Activated B cell treated with CpG ODN at 0.5 μM for 24 hours (primary cell): ENCODE results near the gene ADPRHL1. TPM values are rescaled to one million over a fixed set of nuclear protein-coding genes. Genes with fewer than 3 reads are reported as not detected.

ENCODE experiments used
- ATAC-seq: fragments of 200-7000 bp; cut with Tn5 transposase; one replicate; pipeline ENCODE4 v1.10.0; 2021; ENCODE audit warnings: low read depth, mild to moderate bottlenecking, moderate library complexity
- CTCF ChIA-PET: fragments of 350-600 bp; sonication (Branson Sonifier 250); formaldehyde crosslinking; loops from one replicate; lab custom pipeline; 2021; ENCODE audit warnings: antibody characterized with exemption; lab: Charles Lee
- POLR2A ChIA-PET: fragments of 350-600 bp; sonication (Branson Sonifier 250); formaldehyde crosslinking; loops from one replicate; lab custom pipeline; 2021; ENCODE audit warnings: antibody characterized with exemption; lab: Charles Lee
- DNase-seq: peaks from one replicate; pipeline ENCODE4 v3.0.0; 2022
- H3K27ac Mint-ChIP-seq: one replicate; pipeline ENCODE4 v1.8.0; 2020; ENCODE audit warnings: mixed read lengths
- H3K27me3 Mint-ChIP-seq: one replicate; pipeline ENCODE4 v1.8.0; 2021; ENCODE audit warnings: mixed read lengths
- H3K36me3 Mint-ChIP-seq: one replicate; pipeline ENCODE4 v1.8.0; 2021; ENCODE audit warnings: low read depth, mixed read lengths
- H3K4me1 Mint-ChIP-seq: one replicate; pipeline ENCODE4 v1.8.0; 2021; ENCODE audit warnings: mixed read lengths
- H3K4me3 Mint-ChIP-seq: one replicate; pipeline ENCODE4 v1.8.0; 2020; ENCODE audit warnings: mild to moderate bottlenecking, mixed read lengths
- H3K9me3 Mint-ChIP-seq: one replicate; pipeline ENCODE4 v1.8.0; 2020; ENCODE audit warnings: mixed read lengths
- intact Hi-C: fragments of 100-400 bp; cut with micrococcal nuclease; formaldehyde crosslinking; loops from one replicate; pipeline ENCODE4 v1.15.1; 2024
- total RNA-seq: library from RNA; stranded (reverse); gene quantifications from 2 replicates; pipeline ENCODE4 v1.2.3, GENCODE V29; 2022
- TF ChIP-seq, protein P1 (sequence below): fragments of 200-600 bp; IDR thresholded peaks from one replicate; pipeline ENCODE4 v1.8.0; 2022; ENCODE audit warnings: antibody characterized with exemption, mild to moderate bottlenecking

ADPRHL1 gene
- total RNA-seq, 1 donor from 2014 or later = 0.84 TPM

DNA sequence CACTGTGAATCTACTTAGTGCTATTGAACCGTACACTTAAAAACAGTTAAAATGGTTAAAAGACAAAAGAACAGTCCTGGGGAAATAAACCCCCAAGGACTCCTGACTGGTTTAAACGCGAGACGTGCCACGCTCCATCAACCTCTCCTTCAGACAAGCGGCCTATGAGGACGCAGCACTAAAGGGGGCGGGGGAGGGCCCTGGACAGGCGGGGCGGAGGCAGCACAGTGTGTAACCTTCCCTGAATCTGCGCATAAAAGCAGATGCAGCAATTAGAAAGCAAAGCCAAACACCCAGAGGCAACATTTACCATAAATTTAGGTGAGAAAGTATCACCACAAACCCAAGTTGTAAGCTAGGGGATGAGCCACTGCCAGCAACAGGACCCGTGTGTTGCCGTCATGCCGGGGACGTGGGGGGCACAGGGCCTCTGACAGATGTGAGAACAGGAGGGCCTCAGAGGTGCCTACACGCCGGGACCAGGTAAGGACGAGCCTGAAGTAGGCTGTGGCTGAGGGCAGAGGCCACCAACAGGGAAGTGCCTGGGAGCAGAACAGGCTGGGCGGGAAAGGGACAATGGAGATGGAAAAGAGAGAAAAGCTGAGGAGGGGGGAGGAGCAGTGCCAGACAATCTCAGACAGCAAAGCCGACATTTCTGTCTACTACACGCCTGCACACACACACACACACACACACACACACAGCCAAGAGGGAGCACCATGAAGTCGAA, 15.3 kb upstream of the ADPRHL1 start:
- TF ChIP-seq, protein P1, sequence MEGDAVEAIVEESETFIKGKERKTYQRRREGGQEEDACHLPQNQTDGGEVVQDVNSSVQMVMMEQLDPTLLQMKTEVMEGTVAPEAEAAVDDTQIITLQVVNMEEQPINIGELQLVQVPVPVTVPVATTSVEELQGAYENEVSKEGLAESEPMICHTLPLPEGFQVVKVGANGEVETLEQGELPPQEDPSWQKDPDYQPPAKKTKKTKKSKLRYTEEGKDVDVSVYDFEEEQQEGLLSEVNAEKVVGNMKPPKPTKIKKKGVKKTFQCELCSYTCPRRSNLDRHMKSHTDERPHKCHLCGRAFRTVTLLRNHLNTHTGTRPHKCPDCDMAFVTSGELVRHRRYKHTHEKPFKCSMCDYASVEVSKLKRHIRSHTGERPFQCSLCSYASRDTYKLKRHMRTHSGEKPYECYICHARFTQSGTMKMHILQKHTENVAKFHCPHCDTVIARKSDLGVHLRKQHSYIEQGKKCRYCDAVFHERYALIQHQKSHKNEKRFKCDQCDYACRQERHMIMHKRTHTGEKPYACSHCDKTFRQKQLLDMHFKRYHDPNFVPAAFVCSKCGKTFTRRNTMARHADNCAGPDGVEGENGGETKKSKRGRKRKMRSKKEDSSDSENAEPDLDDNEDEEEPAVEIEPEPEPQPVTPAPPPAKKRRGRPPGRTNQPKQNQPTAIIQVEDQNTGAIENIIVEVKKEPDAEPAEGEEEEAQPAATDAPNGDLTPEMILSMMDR = no peak
- peaks cover 50% of the 10 kb centered on the region for H3K36me3 Mint-ChIP-seq
- no peak overlapping the region for H3K4me3 Mint-ChIP-seq
- no peaks in the 10 kb centered on the region for H3K27me3 Mint-ChIP-seq
- H3K27ac Mint-ChIP-seq = no peak overlapping the region
- DNase-seq (no peak), ATAC-seq (no peak)
- CTCF ChIA-PET = no interaction called here
- intact Hi-C loops = no loop called here
- H3K4me1 Mint-ChIP-seq = no peaks in the 10 kb centered on the region
- no peaks in the 10 kb centered on the region for H3K9me3 Mint-ChIP-seq
- POLR2A ChIA-PET = no interaction called here

DNA sequence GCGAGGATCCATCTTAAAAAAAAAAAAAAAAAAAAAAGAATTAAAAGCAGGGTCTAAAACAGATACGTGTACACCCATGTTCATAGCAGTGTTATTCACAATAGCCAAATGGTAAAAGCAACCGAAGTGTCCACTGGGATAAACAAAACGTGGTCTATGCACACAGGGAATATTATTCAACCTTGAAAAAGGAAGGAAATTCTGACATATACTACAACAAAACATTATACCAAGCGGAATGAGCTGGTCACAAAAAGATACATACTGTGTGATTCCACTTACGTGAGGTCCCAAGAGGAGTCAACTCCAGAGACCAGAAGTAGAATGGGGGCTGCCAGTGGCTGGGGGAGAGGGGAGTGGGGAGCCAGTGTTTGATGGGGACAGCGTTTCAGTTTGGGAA, 14.7 kb upstream of the ADPRHL1 start:
- no peaks in the 10 kb centered on the region for H3K27me3 Mint-ChIP-seq
- intact Hi-C loops = no loop called here
- ATAC-seq (no peak), DNase-seq (no peak)
- H3K4me1 Mint-ChIP-seq = no peaks in the 10 kb centered on the region
- no peaks in the 10 kb centered on the region for H3K9me3 Mint-ChIP-seq
- CTCF ChIA-PET = no interaction called here
- H3K27ac Mint-ChIP-seq = no peak overlapping the region
- peaks cover 53% of the 10 kb centered on the region for H3K36me3 Mint-ChIP-seq
- POLR2A ChIA-PET = no interaction called here
- no peak overlapping the region for H3K4me3 Mint-ChIP-seq
- TF ChIP-seq, protein P1 = no peak

DNA sequence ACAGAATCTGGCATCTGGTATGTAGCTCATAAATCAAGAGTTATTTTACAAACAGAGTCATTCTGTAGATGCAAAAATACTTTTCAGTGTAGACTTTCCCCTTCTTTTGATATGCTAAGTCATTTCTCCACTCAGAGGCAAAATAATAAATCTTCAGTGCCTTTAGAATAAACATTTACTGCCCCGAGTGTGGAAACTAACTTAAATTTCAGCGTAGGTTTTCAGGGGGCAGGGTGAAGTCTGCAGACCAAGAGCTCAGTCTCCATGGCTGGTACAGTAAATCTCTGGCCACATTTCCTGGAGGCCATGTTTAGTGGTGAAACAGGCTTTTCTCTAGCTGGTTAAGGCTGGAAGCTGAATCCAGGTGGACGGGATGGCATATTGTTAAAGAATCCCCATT, 13.1 kb upstream of the ADPRHL1 start:
- intact Hi-C loops = no loop called here
- TF ChIP-seq, protein P1 = no peak
- Mint-ChIP-seq H3K9me3 (no peaks in the 10 kb centered on the region), H3K4me3 (no peak overlapping the region), H3K27me3 (no peaks in the 10 kb centered on the region), H3K4me1 (no peaks in the 10 kb centered on the region), H3K27ac (no peak overlapping the region), H3K36me3 (peaks cover 55% of the 10 kb centered on the region)
- POLR2A ChIA-PET = no interaction called here
- ATAC-seq = no peak
- DNase-seq = no peak
- CTCF ChIA-PET = no interaction called here

DNA sequence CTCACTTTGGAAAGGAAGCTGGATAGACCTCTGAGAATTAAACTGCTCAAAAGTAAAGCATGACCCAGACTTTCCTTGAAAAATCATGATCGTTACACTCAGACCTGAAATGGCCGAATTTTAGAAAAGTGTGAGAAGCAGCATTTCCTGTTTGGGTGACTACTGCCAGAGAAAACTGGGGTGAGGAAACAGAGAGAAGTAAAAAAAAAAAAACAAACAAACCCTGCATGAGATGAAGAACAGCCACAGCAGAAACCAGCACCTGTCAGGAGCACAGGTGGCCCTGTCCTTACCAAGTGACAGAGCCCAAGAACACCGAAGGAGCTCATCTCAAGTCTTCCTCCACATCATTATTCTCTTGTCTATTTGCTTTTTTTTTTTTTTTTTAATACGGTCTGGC, 12.0 kb upstream of the ADPRHL1 start:
- H3K9me3 Mint-ChIP-seq = no peaks in the 10 kb centered on the region
- POLR2A ChIA-PET = interaction anchor here (0.6 kb wide), 1 partner anchor 255 kb away, joined by 3 read pairs; no protein-coding TSS in a partner anchor
- H3K27me3 Mint-ChIP-seq = no peaks in the 10 kb centered on the region
- CTCF ChIA-PET = no interaction called here
- no peaks in the 10 kb centered on the region for H3K4me1 Mint-ChIP-seq
- H3K27ac Mint-ChIP-seq = no peak overlapping the region
- TF ChIP-seq, protein P1 = no peak
- no peak overlapping the region for H3K4me3 Mint-ChIP-seq
- intact Hi-C loops = no loop called here
- DNase-seq = no peak
- ATAC-seq = no peak
- peaks cover 60% of the 10 kb centered on the region for H3K36me3 Mint-ChIP-seq

DNA sequence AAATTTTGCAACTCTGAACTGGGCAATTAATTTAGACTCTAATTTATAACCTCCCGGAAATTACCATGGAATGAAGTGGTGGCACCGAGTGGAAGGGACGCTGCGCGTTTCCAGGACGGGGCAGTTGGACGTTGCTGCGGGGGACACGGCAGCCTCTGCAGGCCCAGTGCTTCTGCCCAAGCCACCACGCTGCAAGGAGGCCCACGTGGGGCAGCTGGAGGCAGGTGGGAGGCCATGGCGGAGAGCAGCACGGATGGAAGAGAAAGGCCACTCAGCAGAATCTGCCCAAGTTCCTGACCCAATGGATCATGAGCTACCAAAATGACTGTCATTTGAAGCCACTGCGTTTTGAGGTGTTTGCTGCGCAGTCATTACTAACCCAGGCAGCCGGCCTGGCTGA, 11.2 kb upstream of the ADPRHL1 start:
- DNase-seq = no peak
- H3K9me3 Mint-ChIP-seq = no peaks in the 10 kb centered on the region
- H3K27me3 Mint-ChIP-seq = no peaks in the 10 kb centered on the region
- ATAC-seq = no peak
- TF ChIP-seq, protein P1 = no peak
- H3K27ac Mint-ChIP-seq = no peak overlapping the region
- ChIA-PET POLR2A (no interaction called here), CTCF (no interaction called here)
- H3K36me3 Mint-ChIP-seq = peaks cover 63% of the 10 kb centered on the region
- intact Hi-C loops = no loop called here
- H3K4me3 Mint-ChIP-seq = no peak overlapping the region
- H3K4me1 Mint-ChIP-seq = no peaks in the 10 kb centered on the region
